GM21737 (cell line): Measurements from ENCODE around the gene FBXL16.

Experiments used
- ATAC-seq: cut with Tn5 transposase; IDR thresholded peaks from one replicate; pipeline ENCODE4 v1.9.1; 2021; ENCODE audit warnings: mild to moderate bottlenecking, moderate library complexity; ENCODE audit not compliant: unreplicated experiment

The FBXL16 gene

GRCh38 chr16:710500-711075, 5.0 kb upstream of the FBXL16 start:
- ATAC-seq: no peak

- no peak for ATAC-seq
Measured at GRCh38 chr16:709566-710499, 4.2 kb upstream of the FBXL16 start.

- no peak for ATAC-seq
Measured at GRCh38 chr16:708959-709358, 3.4 kb upstream of the FBXL16 start.

DNA sequence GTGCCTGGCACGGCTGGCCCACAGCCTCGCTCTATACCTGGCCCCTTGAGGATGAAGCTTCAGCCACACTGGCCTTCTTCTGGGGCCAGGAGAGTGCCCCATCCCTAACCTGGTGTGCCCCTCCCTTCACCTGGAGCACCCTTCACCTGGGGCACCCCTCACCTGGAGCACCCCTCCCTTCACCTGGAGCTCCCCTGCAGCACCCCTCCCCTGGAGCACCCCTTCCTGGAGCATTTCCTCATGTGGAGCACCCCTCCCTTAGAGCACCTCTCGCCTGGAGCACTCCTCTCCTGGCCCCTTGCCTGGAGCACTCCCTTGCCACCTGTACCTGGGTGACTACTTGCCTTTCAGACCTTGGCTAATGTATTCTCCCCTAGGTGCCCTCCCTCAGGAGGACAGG, 2.4 kb upstream of the FBXL16 start:
- ATAC-seq: no peak

GRCh38 chr16:707062-707538, 1.5 kb upstream of the FBXL16 start:
- no peak for ATAC-seq

DNA sequence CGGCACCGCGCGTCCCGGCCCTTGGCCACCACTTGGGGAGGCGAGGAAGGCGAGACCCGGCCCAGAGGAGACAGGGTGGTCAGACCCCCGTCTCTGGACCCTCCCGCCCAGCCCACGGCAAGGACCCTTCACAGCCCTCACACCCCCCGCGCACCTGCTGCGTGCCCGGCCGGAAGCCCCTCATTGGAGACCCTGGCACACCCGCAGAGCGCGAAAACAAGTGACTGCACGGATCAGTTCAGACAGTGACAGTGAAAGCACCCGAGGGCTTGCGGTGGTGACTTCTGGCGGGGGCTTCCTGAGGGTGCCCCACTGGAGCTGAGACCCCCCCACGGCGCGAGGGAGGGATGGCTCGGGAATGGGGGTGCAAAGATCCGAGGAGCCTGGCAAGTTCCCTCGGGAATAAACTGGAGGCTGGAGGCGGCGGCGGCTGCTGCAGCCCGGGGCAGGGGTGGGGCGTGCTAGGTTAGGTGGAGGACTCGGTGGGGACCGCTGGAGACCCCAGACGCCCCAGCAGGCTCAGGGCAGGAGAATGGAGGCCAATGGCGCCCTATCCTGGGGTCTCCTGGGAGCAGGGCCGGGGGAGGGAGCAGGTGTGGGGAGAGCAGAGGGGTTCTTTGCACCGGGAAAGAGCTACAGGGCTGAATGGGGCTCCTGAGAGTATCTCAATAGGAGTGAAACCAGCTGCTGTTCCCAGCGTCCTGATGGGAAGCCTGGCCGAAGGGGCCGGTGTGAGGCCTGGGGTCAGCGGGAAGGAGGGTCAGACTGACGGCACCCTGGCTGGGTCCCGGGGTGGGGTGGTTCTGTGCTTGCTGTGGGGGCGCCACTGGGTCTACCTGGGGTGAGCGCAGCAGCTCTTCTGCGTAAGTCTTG, 824 bp upstream of the FBXL16 start:
- ATAC-seq: no peak

GRCh38 chr16:704552-705380, 835 bp downstream of the FBXL16 start:
- ATAC-seq: no peak

DNA sequence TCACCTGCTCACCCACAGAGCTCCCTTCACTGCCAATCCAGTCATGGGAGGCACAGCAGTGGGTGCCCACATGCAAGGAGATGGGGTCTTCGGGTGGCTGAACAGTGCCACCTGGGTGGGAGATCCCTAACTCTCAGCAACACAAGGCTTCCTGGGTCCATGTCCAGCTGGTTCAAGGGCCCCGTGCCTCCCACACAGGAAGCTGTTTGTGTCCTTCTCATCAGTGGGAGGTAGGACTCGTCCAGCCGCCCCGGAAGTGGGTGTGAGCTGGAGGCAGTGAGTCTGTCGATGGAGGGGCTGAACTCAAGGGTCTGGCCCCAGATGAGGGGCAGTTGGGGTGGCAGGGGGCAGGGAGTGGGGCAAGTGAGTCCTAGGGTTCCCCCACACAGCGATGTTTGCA, 1.6 kb downstream of the FBXL16 start:
- ATAC-seq: no peak

DNA sequence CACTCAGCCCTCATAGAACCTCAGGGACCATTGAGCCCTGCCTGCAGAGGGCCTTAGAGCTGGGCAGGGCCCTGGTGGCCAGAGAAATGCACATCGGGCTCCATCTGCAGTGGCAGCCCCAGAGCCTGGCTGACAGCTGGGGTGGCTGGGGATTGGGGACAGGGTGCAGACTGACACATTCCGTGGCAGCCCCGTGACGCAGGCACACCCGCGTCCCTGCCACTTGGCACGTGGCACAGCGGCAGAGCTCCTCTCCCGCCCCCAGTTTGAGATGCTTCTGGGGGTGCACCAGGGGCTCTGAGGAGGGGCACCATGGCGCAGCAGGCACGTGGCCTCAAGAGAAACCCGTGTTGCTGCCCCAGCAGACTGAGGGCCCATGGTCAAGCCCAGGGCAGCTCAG, 2.2 kb downstream of the FBXL16 start:
- ATAC-seq: no peak

DNA sequence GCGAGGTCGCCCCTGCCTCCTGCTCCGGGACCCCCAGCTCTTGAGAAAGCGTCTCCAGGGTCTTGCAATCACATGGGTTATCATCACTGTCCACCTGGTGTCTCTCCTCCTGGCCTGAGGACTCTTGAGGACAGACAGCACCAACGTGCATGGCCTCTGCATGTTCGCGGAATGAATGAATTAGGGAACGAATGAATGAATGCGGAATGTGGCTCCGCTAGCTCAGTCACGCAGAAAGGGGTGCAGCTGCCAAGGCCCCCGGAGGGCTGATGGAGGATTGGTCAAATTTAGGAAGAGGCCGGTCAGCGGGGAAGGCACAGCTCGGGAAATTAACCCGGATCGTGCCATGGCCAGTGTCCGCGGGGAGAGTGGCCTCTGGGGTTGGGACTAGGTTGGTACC, 3.3 kb downstream of the FBXL16 start:
- ATAC-seq: no peak

DNA sequence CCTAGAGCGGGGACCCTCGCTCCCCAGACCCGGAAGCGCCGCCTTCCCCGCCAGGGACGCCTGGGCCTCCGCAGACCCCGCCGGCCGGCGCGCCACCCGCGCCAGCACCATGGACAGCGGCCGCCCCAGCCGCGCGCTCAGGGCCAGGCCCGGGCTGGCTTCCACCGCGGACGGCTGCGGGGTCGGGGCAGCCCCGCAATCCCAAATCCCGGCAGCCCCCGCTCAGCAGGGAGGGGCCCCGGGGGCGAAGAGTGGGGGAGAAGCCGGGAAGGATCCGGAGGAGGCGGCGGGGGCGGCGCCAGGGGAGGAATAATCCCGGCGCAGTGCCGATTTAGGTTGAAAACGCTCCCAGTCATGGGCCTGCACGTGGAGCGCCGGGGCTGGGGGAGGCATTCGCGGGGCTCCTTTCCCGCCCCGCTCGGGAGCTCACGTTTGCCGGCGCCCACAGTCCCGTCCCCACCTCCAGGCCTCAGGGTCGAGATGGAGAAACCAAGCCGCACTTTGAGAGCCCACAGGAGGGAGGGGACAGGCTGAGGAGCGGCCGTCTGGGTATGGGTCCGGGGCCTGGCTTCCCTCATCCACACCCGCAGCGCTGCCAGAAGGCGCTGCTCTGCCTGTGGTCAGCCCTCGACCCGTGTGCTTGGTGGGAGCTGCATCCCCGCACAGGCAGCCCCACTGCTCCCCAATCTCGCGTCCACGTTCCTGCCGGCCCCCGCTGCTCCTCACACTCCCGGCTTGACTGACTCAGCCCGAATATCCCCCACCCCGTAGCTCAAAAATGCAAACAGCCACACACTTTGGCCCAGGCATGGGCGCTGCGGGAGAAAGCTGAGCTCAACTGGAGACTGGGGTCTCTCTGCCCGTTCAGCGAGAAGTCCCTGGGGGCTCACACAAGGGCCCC, 4.7 kb downstream of the FBXL16 start:
- no peak for ATAC-seq

GRCh38 chr16:698911-699671, 6.5 kb downstream of the FBXL16 start:
- ATAC-seq: no peak

DNA sequence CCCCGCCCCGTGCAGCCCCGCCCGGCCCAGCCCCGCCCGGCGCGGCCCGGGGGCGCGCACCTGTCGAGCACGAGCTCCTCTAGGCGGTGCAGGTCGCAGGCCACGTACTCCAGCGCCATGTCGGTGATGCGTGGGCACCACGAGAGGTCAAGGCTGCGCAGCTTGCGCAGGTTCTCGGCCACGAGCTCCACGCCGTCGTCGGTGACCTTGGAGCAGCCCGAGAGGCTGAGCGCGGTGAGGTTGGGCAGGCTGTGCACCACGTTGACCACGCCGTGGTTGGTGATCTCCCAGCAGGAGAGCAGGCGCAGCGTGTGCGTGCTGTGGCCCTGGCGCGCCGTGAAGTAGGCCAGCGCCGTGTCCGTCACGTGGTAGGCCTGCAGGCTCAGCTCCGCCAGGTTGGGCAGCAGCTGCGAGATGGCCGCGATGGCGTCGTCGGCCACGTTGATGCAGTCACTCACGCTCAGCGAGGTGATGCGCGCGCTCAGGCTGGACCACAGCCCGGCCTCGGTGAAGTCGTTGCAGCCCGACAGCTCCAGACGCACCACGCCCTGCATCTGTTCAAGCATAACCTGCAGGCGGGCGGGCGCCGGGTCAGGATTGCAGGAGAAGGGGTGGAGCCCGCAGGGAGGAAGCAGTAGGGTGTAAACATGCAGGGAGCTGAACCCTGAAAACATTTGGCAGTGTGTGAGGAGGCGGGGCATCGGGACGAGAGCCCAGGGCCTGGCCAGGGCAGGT, 10.1 kb downstream of the FBXL16 start:
- no peak for ATAC-seq

DNA sequence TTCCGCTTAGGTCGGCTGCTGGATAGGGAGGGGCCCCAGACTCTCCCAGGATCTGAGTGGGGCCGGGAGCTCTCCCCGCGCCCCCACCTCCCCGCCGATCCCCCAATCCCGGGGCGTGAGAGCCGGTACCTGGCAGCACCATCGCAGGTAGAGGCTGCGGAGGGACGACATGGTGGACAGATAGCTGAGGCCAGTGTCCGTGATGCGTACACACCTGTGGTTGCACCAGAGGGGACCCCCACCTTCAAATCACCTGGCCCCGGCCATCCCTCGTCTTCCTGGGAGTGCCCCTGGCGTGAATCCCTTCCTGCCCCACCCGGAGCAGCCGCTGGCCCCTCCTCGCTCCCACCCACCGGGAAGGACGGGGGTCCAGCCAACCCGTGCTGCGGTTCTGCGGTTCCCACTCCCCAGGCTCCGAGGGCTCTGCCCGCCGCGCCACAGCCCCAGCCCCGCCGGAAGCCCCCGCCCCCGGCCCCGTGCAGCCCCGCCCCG, 10.7 kb downstream of the FBXL16 start:
- no peak for ATAC-seq

DNA sequence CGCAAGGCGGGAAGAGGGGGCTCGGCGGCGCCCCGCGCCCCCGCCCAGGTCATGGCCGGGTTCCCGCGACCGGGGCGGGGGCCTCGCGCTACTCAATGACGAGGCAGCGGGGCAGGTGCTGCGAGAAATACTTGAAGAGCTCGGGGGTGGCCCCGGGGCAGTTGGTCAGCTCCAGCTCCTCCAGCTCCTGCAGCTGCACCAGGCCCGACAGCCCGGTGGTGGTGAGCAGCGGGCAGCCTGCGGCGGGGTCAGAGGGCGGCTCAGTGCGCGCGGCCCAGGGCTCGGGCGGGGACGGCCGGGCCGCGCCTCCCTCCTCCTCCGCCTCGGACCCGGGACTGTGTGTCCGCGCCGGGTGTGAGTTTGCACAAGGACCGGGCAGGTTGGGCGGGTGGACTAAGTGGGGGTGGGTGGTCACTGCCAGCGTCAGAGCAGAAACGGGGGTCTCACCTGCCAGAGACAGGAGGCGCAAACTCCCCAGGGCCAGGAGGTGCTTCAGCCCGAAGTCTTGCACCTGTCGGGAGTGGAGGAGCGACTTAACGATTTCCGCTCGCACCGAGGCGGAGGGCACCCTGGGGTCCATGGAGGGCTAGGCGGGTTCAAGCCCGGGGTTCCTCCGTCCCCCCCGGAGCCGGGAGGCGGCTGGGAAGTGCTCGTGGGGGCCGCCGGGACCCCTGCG, 11.3 kb downstream of the FBXL16 start:
- no peak for ATAC-seq

DNA sequence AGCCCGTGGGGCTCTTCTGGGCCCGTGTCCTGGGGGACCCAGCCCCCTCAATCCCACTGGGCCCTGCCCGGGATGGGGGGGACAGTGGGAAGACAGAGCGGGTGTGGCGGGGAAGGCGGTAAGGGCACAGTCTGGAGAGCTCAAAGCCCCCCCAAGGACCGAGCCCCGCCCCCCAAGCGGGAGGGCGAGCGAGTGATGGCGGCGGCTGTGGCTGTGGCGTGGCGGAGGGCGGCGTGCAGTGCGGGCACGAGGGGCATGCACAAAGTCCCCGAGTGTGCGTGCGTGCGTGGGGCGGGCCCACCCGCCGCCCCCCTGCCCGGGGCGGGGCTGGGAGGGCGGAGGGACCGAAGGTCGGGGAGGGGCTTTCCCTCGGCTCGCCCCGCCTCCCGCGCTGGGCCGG, 11.8 kb downstream of the FBXL16 start:
- no peak for ATAC-seq

- no peak for ATAC-seq
Measured at GRCh38 chr16:693364-693763, 12.2 kb downstream of the FBXL16 start.
